ENCODE data around the gene SRGN. TPM values are rescaled to one million over a fixed set of nuclear protein-coding genes. Genes with fewer than 3 reads are reported as not detected.

The SRGN gene
- total and polyA plus RNA-seq, 10 of the 15 experiments (the other 5 are each of a cell fraction or from before 2014, with no cell fraction given) = 382 to 2,414 (median 885) TPM

- no peak for TF ChIP-seq MLLT1 (IDR thresholded peaks at IDR 0.05)
- no peak for TF ChIP-seq ZSCAN29 (IDR thresholded peaks at IDR 0.05)
- TF ChIP-seq CREM (IDR thresholded peaks at IDR 0.05; ENCODE audit: low read depth) = peak; percentile 96
- TF ChIP-seq IRF4 (IDR thresholded peaks at IDR 0.05; ENCODE audit: low read depth, low read length) = peak; percentile 92
- TF ChIP-seq IKZF1 (conservative IDR thresholded peaks at IDR 0.05) = no peak; the same call in 1 of the 2 replicates
- no peak for TF ChIP-seq CBX3 (IDR thresholded peaks at IDR 0.05; ENCODE audit: borderline replicate concordance, low read depth)
- TF ChIP-seq GABPA (IDR thresholded peaks at IDR 0.05; ENCODE audit: low read depth) = 0 out of 2 replicates have a peak, but pooled peaks have one; percentile 53
- TF ChIP-seq E4F1 (IDR thresholded peaks at IDR 0.05; ENCODE audit: borderline replicate concordance, partially characterized antibody) = no peak
- no peak for TF ChIP-seq SUZ12 (IDR thresholded peaks at IDR 0.05; ENCODE audit: unreplicated experiment)
- no peak for TF ChIP-seq NFXL1 (IDR thresholded peaks at IDR 0.05; ENCODE audit: borderline replicate concordance)
- 0 out of 2 replicates have a peak, but pooled peaks have one; percentile 26 for TF ChIP-seq TAF1 (IDR thresholded peaks at IDR 0.05; ENCODE audit: borderline replicate concordance, low read depth, low read length)
- no peak for TF ChIP-seq POLR2A (IDR thresholded peaks at IDR 0.05; ENCODE audit: low read depth, low read length)
- no peak for TF ChIP-seq DPF2 (IDR thresholded peaks at IDR 0.05)
- no peak for TF ChIP-seq SIN3A (IDR thresholded peaks at IDR 0.05; ENCODE audit: low read depth, low read length)
- TF ChIP-seq BMI1 (IDR thresholded peaks at IDR 0.05; ENCODE audit: borderline replicate concordance) = no peak
- no peak for TF ChIP-seq MEF2A (IDR thresholded peaks at IDR 0.05; ENCODE audit: insufficient read depth, low read depth, low read length)
- no peak for TF ChIP-seq BACH1 (IDR thresholded peaks at IDR 0.05; ENCODE audit: borderline replicate concordance)
- no peak for TF ChIP-seq ZNF592 (IDR thresholded peaks at IDR 0.05)
- no peak; a peak in 1 of 4 replicates for TF ChIP-seq IKZF2 (IDR thresholded peaks at IDR 0.05)
- peak; percentile 13 for TF ChIP-seq RELA (IDR thresholded peaks at IDR 0.05; ENCODE audit: borderline replicate concordance, partially characterized antibody)
- no peak for TF ChIP-seq BRCA1 (IDR thresholded peaks at IDR 0.05; ENCODE audit: low read depth, low read length)
- TF ChIP-seq CTCF (IDR thresholded peaks at IDR 0.05 in 2 of 3, conservative IDR thresholded peaks at IDR 0.05 in 1 of 3; ENCODE audit: control insufficient read depth in 2 of 3, extremely low read depth in 1 of 3, insufficient read depth in 1 of 3, low read depth in 3 of 3, low read length in 3 of 3) = no peak
- TF ChIP-seq EZH2 (IDR thresholded peaks at IDR 0.05; ENCODE audit: borderline replicate concordance, control insufficient read depth, low read depth, low read length) = no peak
These were observed 36.6 kb upstream of the SRGN start (continued) for GRCh38 chr10:69051303-69051702.

Data from GM12878 (cell line).